Stimulated activated CD4-positive, alpha-beta T cell treated with anti-CD3 and anti-CD28 coated beads, Interleukin-1b, Interleukin-23, amount 100 ng/mL, for 4 hours (primary cell): ENCODE data around the gene NUDT3.

Source experiments
- DNase-seq, 2 donors: peaks; one replicate each; pipeline ENCODE4 v3.0.0-alpha.2; 2020; ENCODE audit warnings: low read depth in 2 of 2

Gene NUDT3

DNA sequence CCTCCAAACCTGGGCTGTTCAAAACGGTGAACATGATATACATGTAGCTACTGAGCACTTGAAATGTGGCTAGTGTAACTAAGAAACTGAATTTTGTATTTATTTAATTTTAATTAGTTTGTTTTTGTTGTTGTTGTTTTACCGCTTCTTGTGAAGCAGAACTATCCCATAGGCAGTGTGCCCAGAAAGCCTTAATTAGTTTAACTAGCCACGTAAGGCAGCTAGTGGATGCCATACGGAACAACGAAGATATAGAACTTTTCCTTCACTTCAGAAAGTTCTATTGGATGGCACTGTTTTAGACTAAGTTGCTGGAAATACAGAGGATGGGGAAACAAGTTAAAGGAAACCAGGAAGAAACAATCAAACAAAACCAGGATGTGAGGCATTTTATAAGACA is 70.6 kb downstream of the NUDT3 start:
- DNase-seq, result no peak

DNA sequence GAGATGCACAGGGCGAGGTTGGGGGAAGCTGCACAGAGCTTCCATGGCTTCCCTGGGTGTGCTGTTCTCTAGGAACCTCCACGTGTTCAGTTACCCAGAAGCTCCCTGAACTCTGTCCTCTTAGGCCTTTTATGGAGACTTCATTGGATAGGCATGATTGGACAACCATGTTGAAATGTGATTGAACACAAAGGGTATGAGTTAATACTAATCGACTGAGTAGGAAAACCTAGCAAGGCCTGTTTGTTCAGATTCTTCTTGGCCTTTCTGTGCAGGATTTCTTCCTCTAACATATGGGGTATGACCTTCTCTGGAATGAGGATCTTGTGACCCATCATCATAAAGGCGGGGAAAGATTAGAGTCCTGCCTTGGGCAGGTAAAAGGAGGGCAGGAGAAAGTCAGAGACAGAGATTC is 73.0 kb downstream of the NUDT3 start:
- no peak for DNase-seq

DNA sequence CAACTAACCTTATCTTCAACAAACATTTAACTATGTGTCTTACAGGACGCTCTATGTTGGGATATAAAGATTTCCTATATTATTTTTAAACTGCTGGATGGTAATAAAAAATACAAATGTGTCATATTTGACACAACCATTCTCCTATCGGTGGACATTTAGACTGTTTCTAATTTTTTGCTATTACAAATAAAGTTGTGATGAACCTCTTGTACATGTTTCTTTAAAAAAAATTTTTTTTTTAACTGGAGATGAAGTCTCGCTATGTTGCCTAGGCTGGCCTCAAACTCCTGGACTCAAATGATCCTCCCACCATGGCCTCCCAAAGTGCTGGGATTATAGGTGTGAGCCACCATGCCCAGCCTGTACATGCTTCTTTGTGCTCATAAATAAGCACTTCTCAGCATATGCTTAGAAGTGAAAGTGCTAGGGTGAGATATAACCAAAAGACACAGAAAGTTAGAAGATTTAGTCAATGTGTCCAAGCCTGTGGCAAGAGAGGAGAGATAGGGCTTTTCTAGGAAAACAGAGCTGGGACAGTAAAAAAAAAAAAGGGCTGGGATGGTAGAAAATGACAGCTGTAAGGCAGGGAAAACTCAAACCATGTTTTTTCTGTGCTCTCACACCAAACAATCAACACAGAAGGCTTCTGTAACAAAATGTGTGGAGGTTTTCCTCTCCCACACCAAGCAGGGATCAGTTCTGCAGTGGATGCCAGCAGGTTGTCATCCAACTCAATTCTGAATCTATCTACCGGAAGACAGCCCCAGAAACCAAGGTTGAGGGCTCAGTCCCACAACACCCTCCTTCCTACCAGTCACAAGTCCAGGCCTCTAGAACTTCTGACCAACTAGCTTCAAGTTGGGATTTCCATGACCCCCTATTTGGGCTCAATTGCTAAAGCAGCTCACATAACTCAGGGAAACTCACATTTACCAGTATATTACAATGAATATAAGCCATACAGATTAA is 73.7 kb downstream of the NUDT3 start:
- DNase-seq, result no peak

DNA sequence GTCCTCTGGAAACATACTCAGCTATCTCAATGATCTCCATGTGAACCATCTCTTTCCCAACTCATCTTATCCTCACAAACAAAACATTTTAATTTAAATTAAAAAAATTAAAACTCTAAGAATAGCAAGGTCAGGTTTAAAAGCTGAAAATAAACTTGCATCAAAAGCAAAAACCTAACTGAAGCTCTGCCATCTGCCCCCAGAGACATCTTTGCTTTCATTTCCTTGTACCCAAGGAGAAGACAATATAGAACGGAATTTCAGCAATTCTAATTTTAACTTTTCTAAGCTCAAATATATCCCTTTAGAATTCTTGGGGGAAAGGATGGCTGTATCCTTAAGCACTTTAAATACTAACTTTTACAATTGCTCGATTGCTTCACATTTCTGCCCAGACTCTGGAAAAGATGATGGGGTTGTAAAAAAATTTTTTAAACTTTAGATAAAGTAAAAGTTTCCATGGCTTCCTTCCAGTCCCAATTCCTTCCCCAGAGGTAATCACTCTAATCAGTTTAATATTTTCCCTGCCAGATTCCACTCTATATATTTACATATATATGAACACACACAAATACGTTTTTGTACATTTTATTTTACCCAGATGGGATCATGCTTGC is 74.5 kb downstream of the NUDT3 start:
- no peak for DNase-seq

GRCh38 chr6:34317172-34317477 is 75.3 kb downstream of the NUDT3 start:
- no peak for DNase-seq

GRCh38 chr6:34316431-34317171 is 75.9 kb downstream of the NUDT3 start:
- DNase-seq, result no peak

DNA sequence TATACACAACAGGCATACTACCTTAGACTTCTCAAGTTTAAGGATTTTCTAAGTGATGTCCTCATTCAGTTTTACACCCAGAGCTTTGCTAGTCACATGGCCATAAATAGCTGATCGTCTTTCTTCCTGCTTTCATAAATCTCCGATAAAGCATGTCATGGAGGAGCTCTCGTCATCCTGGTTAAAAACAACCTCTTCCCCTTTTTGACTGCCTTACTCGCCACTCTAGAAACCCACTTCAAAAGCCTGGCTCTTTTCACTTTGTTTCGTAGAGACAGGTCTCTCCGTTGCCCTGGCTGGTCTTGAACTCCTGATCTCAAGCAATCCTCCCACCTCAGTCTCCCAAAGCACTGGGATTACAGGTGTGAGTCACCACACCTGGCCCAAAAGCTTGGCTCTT is 76.7 kb downstream of the NUDT3 start:
- DNase-seq, result no peak

DNA sequence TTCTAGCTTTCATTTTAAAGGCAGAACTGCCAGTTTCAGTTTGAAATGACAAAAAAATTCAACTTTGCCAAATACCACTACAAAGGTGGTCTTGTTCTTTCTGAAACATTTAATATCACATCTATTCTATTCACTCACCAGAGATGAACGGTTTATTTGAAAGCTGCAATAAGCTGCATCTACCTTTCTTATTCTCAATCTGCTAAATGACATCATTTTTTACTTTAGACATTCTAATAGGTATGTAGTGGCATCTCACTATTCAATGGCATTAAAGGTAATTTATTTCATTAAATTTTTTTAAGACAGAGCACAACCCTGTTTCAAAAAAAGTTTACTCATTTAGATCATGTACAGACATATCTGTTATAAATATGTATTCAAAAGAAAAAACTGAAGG is 77.2 kb downstream of the NUDT3 start:
- no peak for DNase-seq

DNA sequence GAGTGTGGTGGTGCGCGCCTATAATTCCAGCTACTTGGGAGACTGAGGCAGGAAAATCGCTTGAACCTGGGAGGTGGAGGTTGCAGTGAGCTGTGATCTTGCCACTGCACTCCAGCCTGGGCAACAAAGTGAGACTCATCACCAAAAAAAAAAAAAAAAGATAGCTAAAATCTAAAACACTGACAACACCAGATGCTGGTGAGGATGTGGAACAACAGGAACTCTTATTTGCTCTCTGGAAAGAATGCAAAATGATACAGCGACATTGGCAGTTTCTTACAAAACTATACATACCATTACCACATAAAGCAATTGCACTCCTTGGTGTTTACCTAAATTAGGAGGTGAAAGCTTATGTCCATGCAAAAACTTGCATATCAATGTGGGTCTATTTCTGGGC is 80.2 kb downstream of the NUDT3 start:
- no peak for DNase-seq

GRCh38 chr6:34310817-34311216 is 81.7 kb downstream of the NUDT3 start:
- no peak for DNase-seq

DNA sequence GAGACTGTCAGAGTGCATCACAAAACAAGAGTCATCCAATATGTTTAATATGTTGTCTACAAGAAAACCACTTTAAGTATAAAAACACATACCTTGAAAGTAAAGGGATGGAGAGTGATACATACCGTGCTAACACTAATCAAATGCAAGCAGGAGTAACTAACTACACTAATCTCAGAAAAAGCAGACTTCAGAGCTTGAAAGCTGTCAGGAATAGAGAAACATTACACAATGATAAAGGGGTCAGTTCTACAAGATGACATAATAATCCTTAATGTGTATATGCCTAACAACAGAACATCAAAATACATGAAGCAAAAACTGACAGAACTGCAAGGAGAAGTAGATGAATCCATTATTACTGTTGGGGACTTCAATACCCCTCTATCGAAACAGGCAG is 84.0 kb downstream of the NUDT3 start:
- DNase-seq, result no peak

GRCh38 chr6:34305982-34306708 is 86.3 kb downstream of the NUDT3 start:
- DNase-seq, result no peak

DNA sequence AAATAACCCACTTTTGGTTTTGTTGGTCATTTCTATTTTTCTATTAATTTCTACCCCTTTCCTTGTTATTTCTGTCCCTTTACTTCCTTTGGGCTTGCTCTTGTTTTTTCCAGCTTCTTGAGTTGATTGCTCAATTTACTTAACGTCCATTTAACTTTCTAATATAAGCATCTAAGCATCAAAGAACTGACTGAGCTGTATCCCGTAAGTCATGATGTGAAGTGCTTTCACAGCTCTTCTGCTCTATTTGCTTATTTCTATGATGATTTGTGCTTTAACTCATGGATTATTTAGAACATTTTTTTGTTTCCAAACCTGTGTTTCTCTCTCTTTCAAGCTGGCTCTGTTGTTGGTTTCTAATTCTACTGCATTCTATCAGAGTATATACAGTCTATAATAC is 87.0 kb downstream of the NUDT3 start:
- no peak for DNase-seq

DNA sequence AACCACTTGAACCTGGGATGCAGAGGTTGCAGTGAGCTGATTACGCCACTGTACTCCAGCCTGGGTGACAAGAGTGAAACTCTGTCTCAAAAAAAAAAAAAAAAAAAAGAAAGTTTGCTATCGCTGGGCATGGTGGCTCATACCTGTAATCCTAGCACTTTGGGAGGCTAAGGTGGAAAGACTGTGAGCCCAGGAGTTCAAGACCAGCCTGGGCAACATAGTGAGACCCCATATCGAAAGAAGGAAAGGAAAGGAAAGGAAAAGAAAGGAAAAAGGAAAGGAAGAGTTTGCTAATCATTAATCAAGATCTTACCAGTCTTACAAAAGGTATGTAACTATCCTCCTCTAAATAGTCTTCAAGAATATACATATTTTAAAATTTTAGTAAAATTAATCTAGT is 88.3 kb downstream of the NUDT3 start:
- no peak for DNase-seq

GRCh38 chr6:34302929-34303328 is 89.5 kb downstream of the NUDT3 start:
- no peak for DNase-seq

- no peak for DNase-seq
Measured at GRCh38 chr6:34301408-34301807, 91.1 kb downstream of the NUDT3 start.

GRCh38 chr6:34300332-34300751 is 92.1 kb downstream of the NUDT3 start:
- no peak for DNase-seq

DNA sequence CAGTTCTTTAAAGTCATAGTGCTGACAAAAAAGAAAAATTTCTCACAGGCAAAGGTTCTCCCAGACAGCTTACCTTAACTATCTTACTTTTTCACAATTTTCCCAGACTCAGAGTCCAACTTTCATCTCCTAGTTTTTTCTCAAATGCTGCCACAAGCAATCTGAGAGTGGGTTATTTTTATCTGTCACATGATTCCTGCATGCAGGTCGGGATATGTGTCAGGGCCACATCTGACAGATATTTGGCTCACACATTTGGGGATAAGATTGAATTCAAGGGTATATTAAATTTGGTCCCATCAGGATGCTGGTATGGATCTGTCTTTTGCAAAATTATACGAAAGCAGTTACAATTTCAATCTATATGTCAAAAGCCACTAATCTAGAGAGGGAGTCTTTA is 93.5 kb downstream of the NUDT3 start:
- no peak for DNase-seq

DNA sequence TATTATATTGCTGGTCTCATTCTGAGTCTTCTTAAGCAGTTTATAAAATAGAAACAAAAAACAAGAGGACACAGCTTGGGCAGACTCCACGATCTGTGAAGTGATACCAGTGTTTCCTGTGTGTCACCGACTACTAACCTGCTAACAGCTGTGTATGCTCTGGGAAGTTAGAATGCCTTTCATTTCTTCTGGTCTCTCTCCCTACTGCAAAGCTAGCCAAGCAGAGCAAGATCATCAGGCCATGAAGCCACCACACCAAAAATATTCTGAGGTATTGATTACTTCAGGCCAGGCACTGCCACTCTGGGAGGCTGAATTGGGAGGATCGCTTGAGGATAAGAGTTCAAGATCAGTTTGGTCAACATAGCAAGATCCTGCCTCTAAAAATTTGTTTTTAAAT is 96.7 kb downstream of the NUDT3 start:
- no peak for DNase-seq

- DNase-seq, result no peak
Measured at GRCh38 chr6:34292954-34293353, 99.5 kb downstream of the NUDT3 start.

GRCh38 chr6:34289137-34289536 is 103.3 kb downstream of the NUDT3 start:
- no peak for DNase-seq

GRCh38 chr6:34288581-34288980 is 103.9 kb downstream of the NUDT3 start:
- no peak for DNase-seq
